Measurements from ENCODE around the gene POLR3K.

POLR3K gene

GRCh38 chr16:79151-80054 lies 26.0 kb upstream of the POLR3K start:
- no peak overlapping the region for H3K27ac ChIP-seq

GRCh38 chr16:78444-79150 lies 25.2 kb upstream of the POLR3K start:
- DNase-seq (ENCODE audit: low read depth, low spot score): no peak
- H3K27ac ChIP-seq: peak overlapping the region; percentile 71

More at GRCh38 chr16:79151-80054, 26.0 kb upstream of the POLR3K start:
- no peak for DNase-seq (ENCODE audit: low read depth, low spot score)

GRCh38 chr16:77807-78443 lies 24.5 kb upstream of the POLR3K start, which contains the start of gene MPG:
Gene MPG, plus strand, starts transcription at chr16:78225. Its CDS starts 85 bp downstream, at chr16:78310.
- DNase-seq (ENCODE audit: low read depth, low spot score): no peak
- H3K27ac ChIP-seq: peak within 1 kb of the TSS; percentile 71

- DNase-seq (ENCODE audit: low read depth, low spot score): no peak
- peak overlapping the region; percentile 71 for H3K27ac ChIP-seq
Observed at GRCh38 chr16:77273-77806, 23.9 kb upstream of the POLR3K start.

GRCh38 chr16:76535-77272 lies 23.3 kb upstream of the POLR3K start:
- DNase-seq (ENCODE audit: low read depth, low spot score): no peak
- peak overlapping the region; percentile 71 for H3K27ac ChIP-seq

- H3K27ac ChIP-seq: peak overlapping the region; percentile 71
- no peak for DNase-seq (ENCODE audit: low read depth, low spot score)
Observed at GRCh38 chr16:75580-76501, 22.4 kb upstream of the POLR3K start.

- no peak overlapping the region for H3K27ac ChIP-seq
- no peak for DNase-seq (ENCODE audit: low read depth, low spot score)
Observed at GRCh38 chr16:74747-75334, 21.4 kb upstream of the POLR3K start.

- no peak for DNase-seq (ENCODE audit: low read depth, low spot score)
- no peak overlapping the region for H3K27ac ChIP-seq
Observed at GRCh38 chr16:74051-74746, 20.8 kb upstream of the POLR3K start.

- peak within 1 kb of the TSS; percentile 80 for H3K27ac ChIP-seq
- DNase-seq (ENCODE audit: low read depth, low spot score): no peak
Observed at GRCh38 chr16:72561-73548, 19.4 kb upstream of the POLR3K start, which contains the start of gene RHBDF1. Gene RHBDF1, minus strand, starts transcription at chr16:72631. Its CDS starts 7,616 bp downstream, at chr16:65015.

- DNase-seq (ENCODE audit: low read depth, low spot score): no peak
- H3K27ac ChIP-seq: peak overlapping the region; percentile 80
Observed at GRCh38 chr16:71540-72401, 18.4 kb upstream of the POLR3K start.

- peak overlapping the region; percentile 80 for H3K27ac ChIP-seq
- no peak for DNase-seq (ENCODE audit: low read depth, low spot score)
Observed at GRCh38 chr16:71210-71539, 17.8 kb upstream of the POLR3K start.

GRCh38 chr16:69181-69580 lies 15.8 kb upstream of the POLR3K start:
- H3K27ac ChIP-seq: no peak overlapping the region
- DNase-seq (ENCODE audit: low read depth, low spot score): no peak

GRCh38 chr16:67884-68789 lies 14.7 kb upstream of the POLR3K start:
- no peak overlapping the region for H3K27ac ChIP-seq
- no peak for DNase-seq (ENCODE audit: low read depth, low spot score)

- H3K27ac ChIP-seq: no peak overlapping the region
- DNase-seq (ENCODE audit: low read depth, low spot score): no peak
Observed at GRCh38 chr16:67183-67791, 13.9 kb upstream of the POLR3K start.

Measured in epithelial cell of prostate (primary cell).